CD4-positive, alpha-beta T cell (primary cell): ENCODE measurements around the gene CCDC146. TPM values are rescaled to one million over a fixed set of nuclear protein-coding genes. Genes with fewer than 3 reads are reported as not detected.

Source experiments
- ATAC-seq: fragments of 200-7000 bp; cut with Tn5 transposase; one replicate; pipeline ENCODE4 v1.10.0; 2022; ENCODE audit warnings: mild to moderate bottlenecking; ENCODE audit not compliant: poor library complexity
- CTCF ChIA-PET: fragments of 350-600 bp; sonication (Branson Sonifier 250); formaldehyde crosslinking; loops from one replicate; lab custom pipeline; 2021; ENCODE audit warnings: antibody characterized with exemption, inconsistent platforms; lab: Charles Lee
- POLR2A ChIA-PET: fragments of 350-600 bp; sonication (Branson Sonifier 250); formaldehyde crosslinking; loops from one replicate; lab custom pipeline; 2021; ENCODE audit warnings: antibody characterized with exemption, inconsistent platforms; lab: Charles Lee
- DNase-seq, 14 experiments: peaks; one replicate each; pipeline ENCODE4 v3.0.0-alpha.2; 2013 to 2020; ENCODE audit warnings: mixed read lengths in 2 of 14
- H3K27ac ChIP-seq, 2 donors: one replicate each; pipeline versions ENCODE4 v1.5.1 to v1.7.0; 2013; ENCODE audit warnings: low read length in 2 of 2, low read depth in 1 of 2, mild to moderate bottlenecking in 1 of 2
- H3K27me3 ChIP-seq, 2 experiments: 1 replicate in 1 of 2; 2 replicates in 1 of 2; pipeline versions ENCODE4 v1.6.1 to v1.7.0; 2013; ENCODE audit warnings: low read length in 2 of 2, control low read depth in 1 of 2, mild to moderate bottlenecking in 1 of 2, moderate library complexity in 1 of 2; ENCODE audit not compliant: insufficient read depth in 2 of 2, control insufficient read depth in 1 of 2
- H3K36me3 ChIP-seq: one replicate; pipeline ENCODE4 v1.6.1; 2013; ENCODE audit warnings: low read length, control low read depth; ENCODE audit not compliant: insufficient read depth
- H3K4me1 ChIP-seq: one replicate; pipeline ENCODE4 v1.6.1; 2013; ENCODE audit warnings: low read length, control low read depth; ENCODE audit not compliant: insufficient read depth
- H3K4me3 ChIP-seq: one replicate; pipeline ENCODE4 v1.5.1; 2013; ENCODE audit warnings: mild to moderate bottlenecking, low read length, moderate library complexity
- H3K9me3 ChIP-seq, 2 experiments: 1 replicate in 1 of 2; 2 replicates in 1 of 2; pipeline versions ENCODE4 v1.6.1 to v1.7.0; 2013; ENCODE audit warnings: low read length in 2 of 2, mild to moderate bottlenecking in 2 of 2, control low read depth in 1 of 2, moderate library complexity in 1 of 2; ENCODE audit not compliant: control insufficient read depth in 1 of 2, insufficient read depth in 1 of 2
- H3K27ac Mint-ChIP-seq: one replicate; pipeline ENCODE4 v1.8.0; 2020; ENCODE audit warnings: mixed read lengths
- H3K27me3 Mint-ChIP-seq: one replicate; pipeline ENCODE4 v1.8.0; 2021; ENCODE audit warnings: mixed read lengths
- H3K36me3 Mint-ChIP-seq: one replicate; pipeline ENCODE4 v1.8.0; 2021; ENCODE audit warnings: low read depth, mixed read lengths
- H3K4me1 Mint-ChIP-seq: one replicate; pipeline ENCODE4 v1.8.0; 2021; ENCODE audit warnings: low read depth, mixed read lengths
- H3K4me3 Mint-ChIP-seq: one replicate; pipeline ENCODE4 v1.8.0; 2020; ENCODE audit warnings: mild to moderate bottlenecking, mixed read lengths
- H3K9me3 Mint-ChIP-seq: one replicate; pipeline ENCODE4 v1.8.0; 2020; ENCODE audit warnings: mixed read lengths
- intact Hi-C, 2 experiments: fragments of 100-400 bp; cut with DNase I in 1 of 2; cut with micrococcal nuclease in 1 of 2; formaldehyde crosslinking; loops; one replicate each; pipeline versions ENCODE4 v1.15.1 to v1.9.0; 2023 to 2025; cut with DNase I, micrococcal nuclease
- total RNA-seq, 174 experiments: library from RNA in 2 of 174; stranded (reverse) in 2 of 174; gene quantifications; one replicate each; pipeline ENCODE4 v1.2.3 and lab custom pipeline; 2021 to 2026
- TF ChIP-seq, protein P1 (sequence below): fragments of 200-600 bp; IDR thresholded peaks from one replicate; pipeline ENCODE4 v1.8.0; 2022; ENCODE audit warnings: antibody characterized with exemption, mild to moderate bottlenecking

Gene CCDC146
- total RNA-seq, 2 experiments from 2014 or later, result 10.3 to 10.5 TPM

DNA sequence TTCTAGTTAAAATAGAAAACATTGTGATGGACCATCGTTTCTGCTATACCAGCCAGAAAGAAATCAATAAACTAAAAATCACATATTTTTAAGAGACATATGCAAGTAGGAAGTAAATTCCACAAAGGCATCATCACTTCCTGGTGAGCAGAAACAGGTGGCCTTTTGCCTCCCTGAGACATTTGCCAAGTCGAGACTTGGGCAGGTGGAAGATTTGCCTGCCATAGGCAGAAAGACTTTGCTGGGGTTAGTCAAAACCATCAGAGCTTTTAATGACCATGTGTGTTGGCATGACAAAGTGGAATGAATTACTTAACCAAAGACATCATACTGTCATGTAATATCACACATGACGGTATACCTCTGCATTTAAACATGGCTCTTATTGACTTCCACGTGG is 143.3 kb downstream of the CCDC146 start:
- Mint-ChIP-seq H3K4me1 (no peaks in the 10 kb centered on the region), H3K9me3 (no peaks in the 10 kb centered on the region), H3K36me3 (no peaks in the 10 kb centered on the region), H3K27ac (no peak overlapping the region), H3K4me3 (no peak overlapping the region), H3K27me3 (no peaks in the 10 kb centered on the region)
- Histone ChIP-seq H3K27me3 (no peaks in the 10 kb centered on the region), H3K27ac (no peak overlapping the region), H3K36me3 (no peaks in the 10 kb centered on the region), H3K4me3 (no peak overlapping the region), H3K4me1 (no peaks in the 10 kb centered on the region), H3K9me3 (no peaks in the 10 kb centered on the region)
- ATAC-seq (no peak), DNase-seq (no peak)
- POLR2A ChIA-PET, result no interaction called here
- CTCF ChIA-PET, result no interaction called here
- TF ChIP-seq, protein P1, sequence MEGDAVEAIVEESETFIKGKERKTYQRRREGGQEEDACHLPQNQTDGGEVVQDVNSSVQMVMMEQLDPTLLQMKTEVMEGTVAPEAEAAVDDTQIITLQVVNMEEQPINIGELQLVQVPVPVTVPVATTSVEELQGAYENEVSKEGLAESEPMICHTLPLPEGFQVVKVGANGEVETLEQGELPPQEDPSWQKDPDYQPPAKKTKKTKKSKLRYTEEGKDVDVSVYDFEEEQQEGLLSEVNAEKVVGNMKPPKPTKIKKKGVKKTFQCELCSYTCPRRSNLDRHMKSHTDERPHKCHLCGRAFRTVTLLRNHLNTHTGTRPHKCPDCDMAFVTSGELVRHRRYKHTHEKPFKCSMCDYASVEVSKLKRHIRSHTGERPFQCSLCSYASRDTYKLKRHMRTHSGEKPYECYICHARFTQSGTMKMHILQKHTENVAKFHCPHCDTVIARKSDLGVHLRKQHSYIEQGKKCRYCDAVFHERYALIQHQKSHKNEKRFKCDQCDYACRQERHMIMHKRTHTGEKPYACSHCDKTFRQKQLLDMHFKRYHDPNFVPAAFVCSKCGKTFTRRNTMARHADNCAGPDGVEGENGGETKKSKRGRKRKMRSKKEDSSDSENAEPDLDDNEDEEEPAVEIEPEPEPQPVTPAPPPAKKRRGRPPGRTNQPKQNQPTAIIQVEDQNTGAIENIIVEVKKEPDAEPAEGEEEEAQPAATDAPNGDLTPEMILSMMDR, result no peak
- intact Hi-C loops, result no loop called here

DNA sequence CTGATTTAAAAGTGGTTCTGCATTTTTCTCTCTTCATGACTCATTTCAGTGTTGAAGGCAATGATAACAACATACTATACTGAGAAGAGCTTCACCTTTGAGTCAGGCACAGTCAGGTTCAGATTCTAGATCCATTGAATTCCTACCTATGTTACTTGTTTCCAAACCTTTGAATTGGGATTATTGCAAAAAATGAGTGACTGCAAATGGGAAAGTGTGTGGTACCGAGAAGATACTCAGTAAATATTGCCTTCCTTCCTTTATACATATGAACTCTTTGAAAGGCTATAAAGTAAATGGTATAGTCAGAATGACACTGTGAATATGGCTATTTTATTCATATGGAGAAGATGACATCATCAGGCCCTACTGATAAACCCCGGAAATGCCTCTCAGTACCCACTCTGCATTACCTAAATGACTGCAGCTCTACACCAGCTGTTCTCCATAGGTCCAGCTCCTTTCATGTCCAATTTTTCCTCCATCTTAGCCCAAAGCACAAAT is 143.9 kb downstream of the CCDC146 start:
- ChIA-PET CTCF (interaction anchor here (1.4 kb wide), 1 partner anchor 19 kb away, joined by 4 read pairs; no protein-coding TSS in a partner anchor), POLR2A (no interaction called here)
- Mint-ChIP-seq H3K27ac (no peak overlapping the region), H3K9me3 (no peaks in the 10 kb centered on the region), H3K4me3 (no peak overlapping the region), H3K27me3 (no peaks in the 10 kb centered on the region), H3K4me1 (no peaks in the 10 kb centered on the region), H3K36me3 (no peaks in the 10 kb centered on the region)
- Histone ChIP-seq H3K27me3 (no peaks in the 10 kb centered on the region), H3K4me3 (no peak overlapping the region), H3K9me3 (no peaks in the 10 kb centered on the region), H3K27ac (no peak overlapping the region), H3K4me1 (no peaks in the 10 kb centered on the region), H3K36me3 (no peaks in the 10 kb centered on the region)
- TF ChIP-seq, protein P1, result no peak
- DNase-seq (no peak), ATAC-seq (no peak)
- intact Hi-C loops, result no loop called here

DNA sequence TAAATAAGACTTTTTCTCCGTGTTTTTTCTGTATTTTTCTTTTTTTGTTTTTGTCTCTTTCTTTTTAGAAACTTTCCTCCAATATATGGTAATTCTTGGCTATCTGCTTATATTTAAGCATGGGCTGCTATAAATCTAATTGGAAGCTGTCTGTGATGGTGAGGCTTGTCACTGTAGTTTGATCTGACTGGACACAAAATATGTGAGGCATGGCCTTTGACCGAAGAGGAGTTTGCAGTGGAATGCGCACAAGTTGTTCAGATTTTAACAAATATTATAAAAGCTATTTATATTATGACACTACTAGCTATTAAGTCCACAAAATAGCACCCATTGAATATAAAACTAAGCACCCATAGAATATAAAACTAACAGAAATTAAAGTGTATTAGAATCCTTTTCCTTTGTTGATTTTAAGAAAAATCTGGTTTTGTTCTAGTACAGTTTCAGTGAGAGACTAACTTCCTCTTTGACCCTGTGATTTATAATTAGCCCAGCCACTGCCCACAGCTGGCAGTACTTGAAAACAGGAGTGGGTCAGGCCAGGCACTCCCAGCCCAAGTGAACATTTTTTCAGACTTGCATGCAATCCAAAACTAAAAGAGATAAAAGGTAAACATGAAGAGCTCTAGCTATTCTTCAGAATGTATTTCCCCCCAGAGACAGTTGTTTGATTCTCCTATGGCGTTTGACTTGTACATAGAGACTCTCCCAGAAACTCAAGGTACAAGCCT is 147.1 kb downstream of the CCDC146 start:
- no peak overlapping the region for H3K27ac ChIP-seq
- Mint-ChIP-seq H3K9me3 (no peaks in the 10 kb centered on the region), H3K4me3 (no peak overlapping the region), H3K27ac (no peak overlapping the region), H3K27me3 (no peaks in the 10 kb centered on the region), H3K4me1 (no peaks in the 10 kb centered on the region), H3K36me3 (peaks cover 2% of the 10 kb centered on the region)
- H3K4me1 ChIP-seq, result no peaks in the 10 kb centered on the region
- H3K9me3 ChIP-seq, result no peaks in the 10 kb centered on the region
- intact Hi-C loops, result no loop called here
- H3K36me3 ChIP-seq, result peaks cover 4% of the 10 kb centered on the region
- DNase-seq (no peak), ATAC-seq (no peak)
- TF ChIP-seq, protein P1, result no peak
- ChIA-PET CTCF (interaction anchor here (1.8 kb wide), 1 partner anchor 22 kb away, joined by 4 read pairs; no protein-coding TSS in a partner anchor), POLR2A (no interaction called here)
- no peaks in the 10 kb centered on the region for H3K27me3 ChIP-seq
- no peak overlapping the region for H3K4me3 ChIP-seq
